ENCODE data around the gene DPEP1. TPM values are rescaled to one million over a fixed set of nuclear protein-coding genes. Genes with fewer than 3 reads are reported as not detected.

DPEP1 gene
- total RNA-seq, 2 experiments from 2014 or later, result not detected

DNA sequence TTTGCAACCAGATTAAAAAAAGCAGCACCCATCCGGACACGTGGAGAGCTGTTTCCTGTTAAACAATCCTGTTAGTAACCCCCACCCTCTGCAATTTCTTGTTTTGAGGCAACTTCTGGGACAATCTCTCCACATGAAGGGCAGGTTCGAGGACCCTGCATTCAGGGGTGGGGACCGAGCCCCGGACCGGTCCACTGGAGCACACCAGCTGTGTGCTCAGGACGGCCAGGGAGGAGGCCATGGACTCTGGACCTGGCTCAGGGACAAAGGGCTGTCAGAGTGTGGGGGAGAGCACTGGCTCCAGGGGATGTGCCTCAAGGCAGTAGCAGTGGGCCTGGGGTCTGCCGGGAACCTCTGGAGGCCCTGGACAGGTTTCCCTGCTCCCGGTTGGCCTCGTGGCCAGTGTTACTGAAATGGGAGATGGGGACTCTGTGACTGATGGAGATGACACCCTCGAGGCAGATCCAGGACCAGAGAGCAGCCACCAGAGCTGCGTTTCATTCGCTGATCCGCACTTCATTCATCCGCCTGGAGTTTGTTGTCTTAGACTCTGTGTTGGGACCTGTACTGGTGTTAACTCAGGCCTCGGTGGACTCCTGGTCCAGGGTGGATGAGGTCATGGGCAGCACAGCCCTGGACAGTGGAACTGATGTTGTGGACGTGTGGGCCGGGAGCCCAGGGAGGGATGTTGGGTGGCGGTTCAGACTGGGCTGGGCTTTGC lies 40.8 kb upstream of the DPEP1 start:
- ChIA-PET CTCF (no interaction called here), POLR2A (no interaction called here)
- Mint-ChIP-seq H3K9me3 (no peaks in the 10 kb centered on the region), H3K27ac (peak overlapping the region; percentile 68), H3K4me3 (no peak overlapping the region), H3K27me3 (peaks cover 9% of the 10 kb centered on the region), H3K36me3 (ENCODE audit: low read depth) (peaks cover under 1% of the 10 kb centered on the region), H3K4me1 (peaks cover 20% of the 10 kb centered on the region)
- DNase-seq, result no peak

- Mint-ChIP-seq H3K36me3 (ENCODE audit: low read depth) (no peaks in the 10 kb centered on the region), H3K4me1 (peaks cover 20% of the 10 kb centered on the region), H3K4me3 (no peak overlapping the region), H3K27me3 (peaks cover 9% of the 10 kb centered on the region), H3K9me3 (no peaks in the 10 kb centered on the region), H3K27ac (no peak overlapping the region)
- ChIA-PET CTCF (no interaction called here), POLR2A (no interaction called here)
- no peak for DNase-seq
Measured at GRCh38 chr16:89573826-89574680, 39.4 kb upstream of the DPEP1 start.

- Mint-ChIP-seq H3K4me3 (peak overlapping the region; percentile 41), H3K27me3 (peaks cover 9% of the 10 kb centered on the region), H3K36me3 (ENCODE audit: low read depth) (no peaks in the 10 kb centered on the region), H3K9me3 (no peaks in the 10 kb centered on the region), H3K27ac (no peak overlapping the region), H3K4me1 (peaks cover 20% of the 10 kb centered on the region)
- CTCF ChIA-PET, result interaction anchor here (0.7 to 1.1 kb wide), 2 partner anchors 8 to 364 kb away, joined by 3 to 4 read pairs; no protein-coding TSS in a partner anchor
- POLR2A ChIA-PET, result no interaction called here
- DNase-seq, result peak; percentile 43
Measured at GRCh38 chr16:89574681-89575246, 38.7 kb upstream of the DPEP1 start.

DNA sequence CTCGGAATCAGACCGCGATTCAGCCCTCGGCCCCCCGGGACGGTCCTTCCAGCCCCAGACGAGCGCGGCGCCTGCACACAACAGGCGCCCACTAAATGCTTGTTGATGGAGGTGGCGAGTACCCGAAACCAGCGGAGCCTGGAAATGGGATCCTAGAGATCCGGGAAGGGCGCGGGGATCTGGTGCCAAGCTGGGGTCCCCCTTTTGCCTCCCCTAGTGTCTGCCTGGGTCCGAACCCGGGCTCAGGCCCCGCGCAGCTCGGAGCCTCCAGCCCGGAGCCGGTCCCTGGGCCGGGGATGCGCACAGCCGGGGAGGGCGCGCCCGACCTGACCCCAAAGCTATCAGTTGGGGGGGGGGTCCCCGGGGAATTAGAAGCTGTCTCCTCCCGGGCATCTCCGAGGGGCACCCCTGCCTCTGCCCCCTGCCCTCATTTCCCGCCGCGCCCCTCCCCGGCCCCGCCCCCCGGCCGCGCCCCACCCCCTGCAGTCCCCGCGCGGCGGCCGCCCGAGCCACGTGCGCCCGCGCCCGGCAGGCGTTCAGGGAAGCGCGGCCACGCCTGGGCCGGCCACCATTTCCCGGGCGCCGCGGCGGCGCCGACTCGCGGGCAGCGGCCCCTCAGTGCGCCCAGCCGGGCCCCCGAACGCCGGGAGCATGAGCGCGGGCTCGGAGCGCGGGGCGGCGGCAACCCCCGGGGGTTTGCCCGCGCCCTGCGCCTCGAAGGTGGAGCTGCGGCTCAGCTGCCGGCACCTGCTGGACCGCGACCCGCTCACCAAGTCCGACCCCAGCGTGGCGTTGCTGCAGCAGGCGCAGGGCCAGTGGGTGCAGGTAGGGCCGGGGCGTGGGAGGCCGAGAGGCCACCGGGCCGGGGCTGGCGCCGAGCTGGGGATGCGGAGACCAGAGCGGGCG lies 37.9 kb upstream of the DPEP1 start, which contains the start of gene CPNE7:
Gene CPNE7, plus strand, starts transcription at position 512 of the 906 bp plus-strand sequence. Its CDS starts 140 bp downstream, at position 652.
- DNase-seq, result no peak

GRCh38 chr16:89576153-89577054 lies 37.0 kb upstream of the DPEP1 start:
- POLR2A ChIA-PET, result no interaction called here
- Mint-ChIP-seq H3K4me3 (no peak overlapping the region), H3K27me3 (peaks cover 9% of the 10 kb centered on the region), H3K9me3 (no peaks in the 10 kb centered on the region), H3K27ac (no peak overlapping the region), H3K4me1 (peaks cover 20% of the 10 kb centered on the region), H3K36me3 (ENCODE audit: low read depth) (no peaks in the 10 kb centered on the region)
- CTCF ChIA-PET, result interaction anchor here (1.1 kb wide), 2 partner anchors 11 to 13 kb away, joined by 3 read pairs; no protein-coding TSS in a partner anchor
- DNase-seq, result no peak

More for the DNA sequence above, 37.9 kb upstream of the DPEP1 start, which contains the start of gene CPNE7:
- Mint-ChIP-seq H3K27ac (no peak within 1 kb of the TSS), H3K36me3 (ENCODE audit: low read depth) (no peaks in the 10 kb centered on the region), H3K4me3 (peak within 1 kb of the TSS; percentile 41), H3K4me1 (peaks cover 20% of the 10 kb centered on the region), H3K27me3 (peaks cover 9% of the 10 kb centered on the region), H3K9me3 (no peaks in the 10 kb centered on the region)
- POLR2A ChIA-PET, result no interaction called here
- CTCF ChIA-PET, result interaction anchor here (0.7 to 1.1 kb wide), 4 partner anchors 9 to 365 kb away, joined by 3 to 4 read pairs (median 3); no protein-coding TSS in a partner anchor

DNA sequence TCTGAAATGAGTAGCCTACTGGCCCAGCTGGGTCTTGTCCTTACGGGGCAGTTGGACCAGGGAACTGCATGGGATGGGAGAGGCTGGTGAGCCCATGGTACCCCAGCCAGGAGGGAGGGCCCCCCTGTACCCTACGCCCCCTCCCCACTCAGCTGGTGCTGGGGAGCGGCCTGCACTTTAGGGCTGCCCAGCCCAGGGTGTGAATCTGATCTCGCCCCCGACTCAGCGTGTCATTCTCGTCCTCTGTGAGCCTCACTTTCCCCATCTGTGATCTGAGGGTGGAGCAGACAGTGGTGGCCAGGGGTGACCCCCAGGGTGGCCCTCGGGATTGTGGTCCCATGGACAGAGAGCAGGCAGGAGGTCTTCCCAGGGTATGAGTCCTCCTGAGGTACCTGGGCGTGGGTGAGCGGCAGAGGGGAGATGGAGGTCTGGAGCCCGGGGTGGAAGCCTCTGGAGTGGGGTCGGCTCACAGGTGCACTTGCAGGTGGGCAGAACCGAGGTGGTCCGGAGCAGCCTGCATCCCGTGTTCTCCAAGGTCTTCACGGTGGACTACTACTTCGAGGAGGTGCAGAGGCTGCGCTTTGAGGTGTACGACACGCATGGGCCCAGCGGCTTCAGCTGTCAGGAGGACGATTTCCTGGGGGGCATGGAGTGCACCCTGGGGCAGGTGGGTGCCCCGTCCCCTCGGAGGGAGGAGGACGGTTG lies 36.2 kb upstream of the DPEP1 start:
- POLR2A ChIA-PET, result no interaction called here

DNA sequence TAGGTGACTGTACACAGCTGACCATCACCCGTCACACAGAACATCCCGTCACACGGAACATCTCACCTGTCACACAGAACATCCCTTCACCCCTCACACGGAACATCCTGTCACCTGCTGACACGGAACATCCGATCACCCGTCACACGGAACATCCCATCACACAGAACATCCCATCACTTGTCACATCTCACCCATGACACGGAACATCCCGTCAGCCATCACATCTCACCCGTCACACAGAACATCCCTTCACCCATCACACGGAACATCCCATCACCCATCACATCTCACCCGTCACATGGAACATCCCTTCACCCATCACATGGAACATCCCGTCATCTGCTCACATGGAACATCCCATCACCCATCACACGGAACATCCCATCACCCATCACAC lies 34.1 kb upstream of the DPEP1 start:
- no peak for DNase-seq
- ChIA-PET POLR2A (no interaction called here), CTCF (no interaction called here)
- Mint-ChIP-seq H3K36me3 (ENCODE audit: low read depth) (no peaks in the 10 kb centered on the region), H3K27ac (no peak overlapping the region), H3K4me1 (peaks cover 2% of the 10 kb centered on the region), H3K27me3 (peaks cover 6% of the 10 kb centered on the region), H3K4me3 (no peak overlapping the region), H3K9me3 (no peaks in the 10 kb centered on the region)

More for the DNA sequence above, 36.2 kb upstream of the DPEP1 start:
- CTCF ChIA-PET, result no interaction called here
- Mint-ChIP-seq H3K36me3 (ENCODE audit: low read depth) (no peaks in the 10 kb centered on the region), H3K4me1 (peaks cover 14% of the 10 kb centered on the region), H3K9me3 (no peaks in the 10 kb centered on the region), H3K4me3 (no peak overlapping the region), H3K27me3 (peaks cover 9% of the 10 kb centered on the region), H3K27ac (no peak overlapping the region)
- no peak for DNase-seq

- ChIA-PET POLR2A (no interaction called here), CTCF (no interaction called here)
- peaks cover 6% of the 10 kb centered on the region for H3K27me3 Mint-ChIP-seq
- no peak overlapping the region for H3K4me3 Mint-ChIP-seq
- H3K27ac Mint-ChIP-seq, result no peak overlapping the region
- no peaks in the 10 kb centered on the region for H3K4me1 Mint-ChIP-seq
- no peaks in the 10 kb centered on the region for H3K36me3 Mint-ChIP-seq (ENCODE audit: low read depth)
- no peaks in the 10 kb centered on the region for H3K9me3 Mint-ChIP-seq
- no peak for DNase-seq
Measured at GRCh38 chr16:89581045-89581695, 32.3 kb upstream of the DPEP1 start.

DNA sequence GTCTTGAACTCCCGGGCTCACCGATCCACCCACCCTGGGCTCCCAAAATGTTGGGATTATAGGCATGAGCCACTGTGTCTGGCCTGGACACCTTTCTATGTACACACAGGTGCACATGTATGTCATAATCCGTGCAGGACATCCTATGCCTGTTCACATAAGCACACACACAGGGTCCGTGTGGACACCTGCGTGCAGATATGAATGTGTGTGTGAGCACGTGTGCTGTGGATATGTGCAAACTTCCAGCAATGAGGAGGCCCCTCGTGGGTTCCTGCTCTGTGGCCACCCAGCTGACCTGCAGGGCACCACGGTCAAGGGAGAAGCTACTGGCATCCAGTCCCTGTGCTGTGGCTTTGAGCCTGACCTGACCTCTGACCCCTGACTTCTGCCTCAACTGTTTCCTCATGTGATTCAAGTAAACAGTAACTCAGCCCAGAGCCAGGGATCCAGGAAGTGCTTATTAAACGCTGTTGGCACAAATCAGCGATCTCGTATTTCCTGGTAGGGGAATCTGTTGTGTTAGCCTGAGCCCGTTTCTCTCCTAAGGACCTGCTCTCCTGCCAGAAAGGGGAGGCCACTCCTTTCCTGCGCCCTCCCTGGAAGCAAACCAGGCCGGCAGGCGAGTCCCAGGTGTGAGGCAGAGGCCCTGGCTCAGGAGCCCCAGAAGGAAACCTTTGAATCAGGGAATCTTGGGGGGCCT lies 31.4 kb upstream of the DPEP1 start:
- ChIA-PET CTCF (no interaction called here), POLR2A (no interaction called here)
- H3K27ac Mint-ChIP-seq, result no peak overlapping the region
- H3K4me1 Mint-ChIP-seq, result no peaks in the 10 kb centered on the region
- H3K36me3 Mint-ChIP-seq (ENCODE audit: low read depth), result no peaks in the 10 kb centered on the region
- peaks cover 6% of the 10 kb centered on the region for H3K27me3 Mint-ChIP-seq
- no peaks in the 10 kb centered on the region for H3K9me3 Mint-ChIP-seq
- no peak for DNase-seq
- H3K4me3 Mint-ChIP-seq, result no peak overlapping the region

- H3K36me3 Mint-ChIP-seq (ENCODE audit: low read depth), result no peaks in the 10 kb centered on the region
- POLR2A ChIA-PET, result no interaction called here
- no peaks in the 10 kb centered on the region for H3K9me3 Mint-ChIP-seq
- no peak for DNase-seq
- CTCF ChIA-PET, result no interaction called here
- H3K27me3 Mint-ChIP-seq, result no peaks in the 10 kb centered on the region
- no peak overlapping the region for H3K27ac Mint-ChIP-seq
- no peaks in the 10 kb centered on the region for H3K4me1 Mint-ChIP-seq
- H3K4me3 Mint-ChIP-seq, result no peak overlapping the region
Measured at GRCh38 chr16:89582614-89583196, 30.7 kb upstream of the DPEP1 start.

Measured in activated CD4-positive, alpha-beta T cell treated with anti-CD3 and anti-CD28 coated beads, Interleukin-2, amount 10 ng/mL, durations not matched to agents 7 days and 5 days (primary cell).